Kidney (tissue), 14 donors: Measurements from ENCODE around the gene B4GALT4. TPM values are rescaled to one million over a fixed set of nuclear protein-coding genes. Genes with fewer than 3 reads are reported as not detected.

Experiments used
- DNase-seq, 5 donors: peaks; one replicate each; pipeline ENCODE4 v3.0.0-alpha.2; 2013 to 2020
- FAIRE-seq: peaks from 2 replicates; lab custom pipeline; 2012; peaks lifted over from hg19 to GRCh38; lab: Jason Lieb, UNC
- H3K27ac ChIP-seq, 2 donors: one replicate each; pipeline ENCODE4 v1.7.0; 2013; ENCODE audit warnings: low read depth in 2 of 2, low read length in 2 of 2, inconsistent platforms in 1 of 2
- H3K27me3 ChIP-seq: one replicate; pipeline ENCODE4 v1.7.1; 2013; ENCODE audit warnings: low read length, inconsistent platforms; ENCODE audit not compliant: control insufficient read depth, insufficient read depth
- H3K36me3 ChIP-seq, 3 donors: one replicate each; pipeline versions ENCODE4 v1.7.0 to v1.7.1; 2013; ENCODE audit warnings: low read length in 3 of 3, control low read depth in 1 of 3, inconsistent platforms in 1 of 3; ENCODE audit not compliant: insufficient read depth in 3 of 3, control insufficient read depth in 2 of 3
- H3K4me1 ChIP-seq, 3 donors: one replicate each; pipeline versions ENCODE4 v1.7.0 to v1.7.1; 2013; ENCODE audit warnings: low read length in 3 of 3, inconsistent platforms in 1 of 3, low read depth in 1 of 3; ENCODE audit not compliant: control insufficient read depth in 2 of 3, insufficient read depth in 2 of 3
- H3K4me3 ChIP-seq, 3 donors: one replicate each; pipeline versions ENCODE4 v1.7.0 to v1.8.1; 2013; ENCODE audit warnings: low read length in 3 of 3, control low read depth in 1 of 3, inconsistent platforms in 1 of 3
- H3K9ac ChIP-seq, 3 donors: one replicate each; pipeline versions ENCODE4 v1.7.0 to v1.7.1; 2013; ENCODE audit warnings: low read length in 3 of 3, control low read depth in 1 of 3, inconsistent platforms in 1 of 3
- H3K9me3 ChIP-seq, 3 donors: one replicate each; pipeline versions ENCODE4 v1.7.0 to v1.7.1; 2013; ENCODE audit warnings: low read length in 3 of 3, control low read depth in 1 of 3, inconsistent platforms in 1 of 3; ENCODE audit not compliant: control insufficient read depth in 2 of 3, insufficient read depth in 1 of 3
- CTCF ChIP-seq: IDR thresholded peaks from 3 replicates; pipeline ENCODE4 v1.5.1; 2012; ENCODE audit warnings: mild to moderate bottlenecking, moderate library complexity, borderline replicate concordance; ENCODE audit not compliant: insufficient read depth; ENCODE audit errors: extremely low read depth
- intact Hi-C: fragments of 100-400 bp; cut with DNase I; formaldehyde crosslinking; loops from one replicate; pipeline ENCODE4 v1.11.1; 2022
- polyA plus RNA-seq: library from polyadenylated mRNA; stranded (reverse); fragments of 350-450 nt; fragmentation: Illumina TruSeq; extraction: RNeasy Lipid Tissue Mini Kit (QIAGEN cat#74804); gene quantifications from one replicate; pipeline ENCODE4 v1.2.3, GENCODE V29; 2014; ENCODE audit warnings: low read depth, low replicate concordance; ENCODE audit not compliant: insufficient read depth
- total RNA-seq: library from RNA; stranded (reverse); fragmentation: NEBNext Ultra II Directional; extraction: Animal tissue kit (Norgen Biotek cat#: 25700); gene quantifications from one replicate; pipeline ENCODE4 v1.2.1, GENCODE V29; 2021
- donor health status: control.
- donor health status: control.
- donor health status: control.
- donor health status: control.
- donor health status: control.
- donor health status: DM: yes; HTN: yes; CAD: no.
- donor health status: Normal renal cell carcinoma (clear cell type).

Gene B4GALT4
- total and polyA plus RNA-seq, 2 donors from 2014 or later, result 23.1 to 29.9 TPM

DNA sequence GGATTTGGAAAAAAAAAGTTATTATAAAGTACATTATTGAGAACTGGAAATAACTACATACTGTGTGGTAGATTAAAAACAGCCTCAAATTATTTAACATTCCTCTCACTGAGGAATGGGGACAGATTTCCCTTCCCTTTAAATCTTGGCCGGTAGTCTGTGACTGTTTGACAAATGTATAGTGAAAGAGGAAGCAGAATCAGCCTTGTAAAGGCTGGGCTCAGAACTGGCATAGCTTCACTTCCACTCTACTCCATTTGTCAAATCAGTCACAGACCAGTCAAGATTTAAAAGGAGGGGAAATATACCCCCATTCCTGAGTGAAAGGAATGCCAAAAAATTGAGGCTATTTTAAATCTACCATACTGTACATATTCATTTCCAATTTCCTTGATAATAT is 18.2 kb upstream of the B4GALT4 start:
- FAIRE-seq, result no peak
- H3K4me1 ChIP-seq, result peaks cover 0 to 3% (median 0%) of the 10 kb centered on the region in 3 donors
- no peak overlapping the region for H3K27ac ChIP-seq
- H3K36me3 ChIP-seq, result no peaks in the 10 kb centered on the region
- DNase-seq, result peak in 1 of 5 donors; percentile 44
- no peak for TF ChIP-seq CTCF
- intact Hi-C loops, result no loop called here
- H3K27me3 ChIP-seq, result no peaks in the 10 kb centered on the region
- no peak overlapping the region for H3K4me3 ChIP-seq
- no peak overlapping the region for H3K9ac ChIP-seq
- no peaks in the 10 kb centered on the region for H3K9me3 ChIP-seq

DNA sequence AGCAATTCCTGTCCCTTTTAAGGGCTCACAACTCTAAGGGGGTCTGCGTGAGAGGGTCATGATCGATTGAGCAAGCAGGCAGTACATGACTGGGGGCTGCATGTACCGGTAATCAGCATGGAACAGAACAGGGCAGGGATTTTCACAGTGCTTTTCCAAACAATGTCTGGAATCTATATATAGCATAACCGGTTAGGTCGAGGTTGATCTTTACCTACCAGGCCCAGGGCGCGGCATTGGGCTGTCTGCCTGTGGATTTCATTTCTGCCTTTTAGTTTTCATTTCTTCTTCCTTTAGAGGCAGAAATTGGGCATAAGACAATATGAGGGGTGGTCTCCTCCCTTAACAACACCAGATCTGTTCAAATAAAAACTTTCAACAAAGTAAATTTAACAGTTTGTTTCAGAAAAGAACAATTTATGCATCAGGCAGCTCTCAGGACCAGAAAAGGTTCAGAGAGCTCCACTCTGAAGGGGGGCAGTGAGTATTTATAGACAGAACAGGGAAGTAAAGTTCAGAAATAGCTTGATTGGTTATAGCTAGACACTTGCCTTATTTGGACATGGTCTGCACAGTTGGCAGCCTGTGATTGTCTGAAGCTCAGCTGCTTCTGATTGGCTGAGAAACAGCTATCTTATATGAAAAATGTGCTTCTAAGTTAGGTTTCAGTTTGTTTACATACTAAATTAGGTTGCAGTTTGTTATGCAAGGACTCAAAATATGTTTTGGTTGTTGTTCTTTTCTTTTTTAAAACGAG is 17.2 kb upstream of the B4GALT4 start:
- H3K9me3 ChIP-seq, result no peaks in the 10 kb centered on the region
- H3K36me3 ChIP-seq, result no peaks in the 10 kb centered on the region
- intact Hi-C loops, result no loop called here
- TF ChIP-seq CTCF, result no peak
- no peaks in the 10 kb centered on the region for H3K27me3 ChIP-seq
- H3K4me3 ChIP-seq, result no peak overlapping the region
- H3K4me1 ChIP-seq, result peaks cover 0 to 3% (median 0%) of the 10 kb centered on the region in 3 donors
- no peak overlapping the region for H3K27ac ChIP-seq
- no peak overlapping the region for H3K9ac ChIP-seq
- no peak for FAIRE-seq
- peak in 1 of 5 donors; percentile 22 for DNase-seq

DNA sequence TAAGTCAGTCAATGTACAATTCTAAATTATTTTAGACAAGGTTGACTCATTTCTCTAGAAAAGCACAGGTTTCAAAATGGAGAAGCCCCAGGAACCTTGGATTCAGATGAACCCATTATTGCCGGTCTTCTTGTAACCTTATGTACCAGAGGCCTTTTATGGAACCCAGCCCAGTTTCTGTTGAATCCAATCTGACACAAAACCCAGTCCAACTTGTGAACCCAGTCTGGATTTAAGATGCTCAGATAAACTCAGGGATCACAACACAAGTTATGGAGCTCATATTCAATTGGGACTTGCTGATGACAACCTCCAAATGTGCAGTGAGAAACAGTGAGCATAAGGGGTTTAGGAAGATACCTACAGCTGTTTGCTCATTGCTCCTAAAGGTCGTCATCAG is 16.4 kb upstream of the B4GALT4 start:
- TF ChIP-seq CTCF, result no peak
- no peaks in the 10 kb centered on the region for H3K27me3 ChIP-seq
- no peak overlapping the region for H3K9ac ChIP-seq
- H3K4me1 ChIP-seq, result peaks cover 0 to 3% (median 0%) of the 10 kb centered on the region in 3 donors
- H3K4me3 ChIP-seq, result no peak overlapping the region
- intact Hi-C loops, result no loop called here
- FAIRE-seq (no peak), DNase-seq (no peak)
- H3K36me3 ChIP-seq, result no peaks in the 10 kb centered on the region
- no peak overlapping the region for H3K27ac ChIP-seq
- H3K9me3 ChIP-seq, result no peaks in the 10 kb centered on the region
